CMK (cell line): ENCODE measurements around the gene WDR27.

Experiments used
- DNase-seq: peaks from one replicate; pipeline ENCODE4 v3.0.0-alpha.2; 2010; ENCODE audit warnings: low read depth

Gene WDR27

GRCh38 chr6:169564453-169565240, 137.2 kb downstream of the WDR27 start:
- DNase-seq: no peak

DNA sequence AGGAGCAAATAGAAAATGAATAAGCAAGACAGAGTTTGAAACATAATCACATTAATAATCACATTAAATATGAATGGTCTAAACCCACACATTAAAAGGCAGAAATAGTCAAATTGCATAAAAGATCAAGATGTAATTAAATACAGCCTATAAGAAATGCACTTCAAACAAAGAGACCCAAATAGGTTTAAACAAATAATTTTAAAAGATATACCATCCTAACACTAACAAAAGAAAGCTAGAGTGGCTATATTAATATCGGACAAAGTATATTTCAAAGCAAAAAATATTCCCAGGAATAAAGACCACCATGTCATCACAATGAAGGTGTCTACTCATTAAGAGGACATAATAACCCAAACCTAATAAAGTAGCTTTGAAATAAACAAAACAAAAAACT, 140.2 kb downstream of the WDR27 start:
- no peak for DNase-seq

DNA sequence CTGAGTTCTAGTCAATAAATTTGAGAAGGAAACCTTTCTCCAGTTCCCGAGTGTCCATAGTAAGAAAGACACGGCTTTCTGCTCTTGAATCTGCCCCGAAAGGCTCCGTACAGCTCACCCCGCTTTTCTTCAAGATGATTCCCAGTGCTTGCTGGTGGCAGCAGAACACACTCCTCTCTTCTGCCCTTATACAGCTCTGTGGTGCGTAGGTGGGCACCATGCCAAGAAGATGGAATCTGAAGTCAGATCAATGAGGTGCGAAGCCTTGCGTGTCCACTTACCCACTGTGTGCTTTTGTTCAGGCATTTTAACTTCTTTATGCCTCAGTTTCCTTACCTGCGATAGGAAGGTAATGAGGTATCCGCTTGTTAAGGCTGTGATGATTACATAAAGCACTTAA, 142.2 kb downstream of the WDR27 start:
- DNase-seq: no peak

DNA sequence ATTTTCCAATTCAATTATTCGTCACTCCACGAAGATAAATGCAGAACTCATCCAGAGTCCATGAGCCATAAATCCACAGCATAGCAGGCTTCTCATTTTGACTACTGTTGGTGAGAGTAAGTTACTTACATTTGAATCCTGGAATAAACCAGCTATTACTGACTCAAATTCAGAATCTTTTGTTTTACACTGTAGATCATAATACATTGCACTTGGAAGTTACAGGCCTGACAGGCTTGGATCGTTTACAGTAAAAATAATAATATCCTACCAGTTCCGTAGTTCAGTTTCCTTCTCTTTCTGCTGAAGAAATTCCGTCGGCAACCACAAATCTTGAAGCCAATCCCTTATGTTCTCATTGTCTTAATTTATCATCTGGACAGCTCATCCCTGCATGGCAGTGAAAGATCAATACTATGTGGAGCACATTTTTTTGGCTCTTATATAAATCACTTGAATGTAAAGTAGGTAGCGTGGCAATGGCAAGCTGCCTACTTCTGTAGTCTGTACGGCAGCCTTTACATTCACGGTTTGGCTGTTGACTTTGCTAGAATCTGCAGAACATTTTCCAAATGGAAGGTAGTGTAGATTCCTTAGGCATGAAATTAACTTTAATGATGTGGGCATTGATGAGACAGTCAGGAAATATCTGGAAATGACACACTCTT, 142.9 kb downstream of the WDR27 start:
- DNase-seq: no peak

- DNase-seq: no peak
Measured at GRCh38 chr6:169558378-169558773, 143.5 kb downstream of the WDR27 start.

- DNase-seq: no peak
Measured at GRCh38 chr6:169557887-169558286, 143.9 kb downstream of the WDR27 start.

- no peak for DNase-seq
Measured at GRCh38 chr6:169556758-169557548, 144.9 kb downstream of the WDR27 start.

DNA sequence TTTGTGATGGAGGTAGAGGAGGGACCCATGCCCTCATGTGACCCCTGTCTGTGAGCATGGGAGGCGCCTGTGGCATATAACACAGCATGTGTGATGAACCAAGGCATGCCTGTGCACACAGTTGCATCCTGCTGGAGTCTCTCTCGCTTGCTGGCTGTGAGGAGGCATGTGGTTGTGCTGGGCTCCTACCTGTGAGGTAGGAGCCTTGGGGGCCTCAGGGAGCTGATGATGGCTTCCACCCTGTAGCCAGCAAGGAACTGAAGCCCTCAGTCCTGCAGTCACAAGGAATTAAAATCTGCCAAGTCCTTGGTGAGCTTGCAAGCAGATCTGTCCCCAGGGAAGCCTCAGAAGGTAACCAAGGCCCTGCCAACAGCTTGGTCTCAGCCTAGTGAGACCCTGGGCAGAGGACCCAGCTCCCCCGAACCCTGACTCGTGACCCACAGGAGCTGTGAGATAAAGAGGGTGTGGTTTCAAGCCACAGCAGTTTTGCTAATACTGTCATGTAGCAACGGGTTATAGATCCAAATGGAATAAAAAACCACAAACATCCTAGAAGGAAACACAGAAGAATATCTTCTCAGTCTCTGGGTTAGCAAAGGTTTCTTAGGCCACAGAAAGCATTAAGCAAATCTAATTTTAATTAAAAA, 145.7 kb downstream of the WDR27 start:
- no peak for DNase-seq

- DNase-seq: no peak
Measured at GRCh38 chr6:169545982-169546381, 155.8 kb downstream of the WDR27 start.

DNA sequence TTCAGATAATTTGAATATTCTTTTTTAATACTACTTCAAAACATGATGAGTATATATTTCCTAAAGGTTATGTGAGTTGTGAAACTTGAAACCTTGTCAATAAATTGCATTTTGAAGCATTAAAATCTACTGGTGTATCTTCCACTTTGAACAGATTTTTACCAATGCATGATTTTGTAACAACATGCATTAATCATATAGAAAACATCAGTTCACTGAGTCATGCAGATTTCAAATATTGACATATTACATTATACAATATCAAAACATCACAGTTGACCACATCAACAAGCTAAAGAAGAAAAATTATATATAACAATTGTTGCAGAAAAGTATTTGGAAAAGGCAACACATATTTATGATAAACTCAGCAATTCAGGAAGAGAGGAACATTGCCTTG, 158.1 kb downstream of the WDR27 start:
- no peak for DNase-seq

DNA sequence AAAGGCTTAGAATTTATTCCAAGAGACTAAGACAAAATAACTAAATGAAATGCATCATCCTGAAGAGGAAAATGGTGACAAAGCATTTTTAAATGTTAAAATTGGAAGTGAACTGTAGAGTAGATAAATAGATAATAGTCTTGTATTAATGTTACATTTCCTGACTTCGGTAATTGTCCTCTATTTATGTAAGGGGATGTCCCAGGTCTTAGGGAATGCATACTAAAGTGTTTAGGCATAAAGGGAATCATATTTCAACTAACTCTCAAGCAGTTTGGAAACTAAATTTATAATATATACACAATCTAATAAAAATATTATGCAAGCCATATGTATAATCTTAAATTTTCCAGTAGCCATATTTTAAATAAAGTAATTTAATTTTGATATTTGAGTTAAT, 159.3 kb downstream of the WDR27 start:
- DNase-seq: no peak

GRCh38 chr6:169539176-169539897, 162.5 kb downstream of the WDR27 start:
- DNase-seq: no peak

GRCh38 chr6:169536446-169537170, 165.2 kb downstream of the WDR27 start:
- DNase-seq: no peak

DNA sequence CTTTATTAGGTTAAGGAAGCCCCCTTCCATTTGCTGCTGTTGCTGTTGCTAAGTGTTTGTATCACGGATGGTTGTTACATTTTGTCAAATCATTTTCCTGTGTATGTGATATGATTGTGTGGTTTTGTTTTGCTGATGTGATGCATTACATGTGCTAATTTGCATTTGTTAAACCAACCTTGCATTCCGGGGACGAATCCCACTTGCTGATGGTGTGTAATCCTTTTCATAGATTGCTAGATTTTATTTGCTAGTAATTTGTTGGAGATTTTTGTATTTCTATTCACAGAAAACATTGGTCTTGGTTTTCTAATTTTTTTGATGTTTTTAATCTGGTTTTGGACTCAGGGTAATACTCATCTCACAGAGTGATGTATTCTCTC, 167.8 kb downstream of the WDR27 start:
- no peak for DNase-seq

GRCh38 chr6:169533301-169534038, 168.4 kb downstream of the WDR27 start:
- DNase-seq: no peak

DNA sequence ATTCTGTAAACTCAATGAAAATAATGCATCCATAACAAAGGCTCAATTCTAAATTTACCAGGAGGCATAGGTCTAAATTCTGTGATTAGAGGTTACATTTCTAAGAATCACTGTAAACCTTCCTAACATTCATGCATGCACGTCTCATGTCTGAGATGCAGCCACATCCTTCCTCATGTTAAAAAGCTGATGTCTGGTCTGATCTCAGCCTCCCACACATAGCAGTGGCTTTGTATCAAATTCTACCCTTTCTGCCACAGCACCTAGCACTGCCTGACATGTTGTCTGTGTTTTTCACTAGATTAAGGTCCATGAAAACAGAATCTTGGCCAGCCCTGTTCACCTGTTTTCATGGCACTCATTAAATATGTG, 171.1 kb downstream of the WDR27 start:
- no peak for DNase-seq

DNA sequence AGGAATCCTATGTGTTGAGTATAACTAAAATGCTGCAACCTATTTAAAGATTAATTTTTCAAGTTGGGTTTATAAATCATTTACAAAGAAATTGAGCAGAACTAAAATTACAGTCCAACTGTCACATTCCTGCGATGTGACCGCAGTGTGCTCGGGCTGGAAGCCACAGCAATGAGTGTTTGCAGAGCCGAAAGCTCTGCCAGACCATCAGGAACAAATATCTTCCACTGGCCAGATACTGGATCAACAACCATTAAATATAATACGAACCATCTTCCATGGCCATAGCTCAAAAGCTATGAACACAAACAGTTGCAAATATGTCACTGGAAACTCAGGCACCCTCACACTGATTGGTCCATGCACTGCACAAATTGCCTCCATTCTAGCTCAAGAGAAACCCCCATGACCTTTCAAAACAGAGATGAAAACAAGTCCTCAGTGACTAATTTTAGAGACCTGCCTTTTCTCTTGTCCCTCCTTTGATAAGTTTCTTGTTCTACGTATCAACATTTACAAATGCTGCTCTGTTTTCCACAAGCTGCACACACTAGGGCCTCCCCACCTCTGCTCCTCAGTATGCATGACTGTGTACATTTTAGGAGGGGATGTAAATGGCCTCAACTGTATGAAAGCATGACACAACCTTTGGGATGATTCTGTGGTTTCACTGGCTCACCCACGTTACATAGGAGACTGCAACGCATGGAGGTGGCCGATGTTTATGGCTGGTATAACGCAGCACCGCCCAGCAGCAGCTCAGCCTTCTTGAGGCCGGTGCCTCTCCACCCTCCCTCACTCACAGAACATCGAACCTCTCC, 171.7 kb downstream of the WDR27 start:
- DNase-seq: no peak

DNA sequence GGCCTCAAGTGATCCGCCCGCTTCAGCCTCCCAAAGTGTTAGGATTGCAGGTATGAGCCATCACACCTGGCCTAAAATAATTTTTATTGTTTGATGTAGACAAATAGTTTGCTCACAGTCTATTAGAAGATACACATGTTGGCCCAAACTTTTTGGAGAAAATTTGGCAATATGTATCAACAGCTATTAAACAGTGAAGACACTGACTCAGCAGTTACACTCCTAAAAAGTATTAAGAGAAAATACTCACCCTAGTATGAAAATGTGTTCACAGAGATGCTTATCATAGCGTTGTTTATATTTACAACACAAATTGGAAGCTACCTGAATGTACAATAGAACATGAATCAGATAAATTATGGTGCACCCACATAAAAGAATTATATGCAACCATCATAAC, 173.1 kb downstream of the WDR27 start:
- no peak for DNase-seq

DNA sequence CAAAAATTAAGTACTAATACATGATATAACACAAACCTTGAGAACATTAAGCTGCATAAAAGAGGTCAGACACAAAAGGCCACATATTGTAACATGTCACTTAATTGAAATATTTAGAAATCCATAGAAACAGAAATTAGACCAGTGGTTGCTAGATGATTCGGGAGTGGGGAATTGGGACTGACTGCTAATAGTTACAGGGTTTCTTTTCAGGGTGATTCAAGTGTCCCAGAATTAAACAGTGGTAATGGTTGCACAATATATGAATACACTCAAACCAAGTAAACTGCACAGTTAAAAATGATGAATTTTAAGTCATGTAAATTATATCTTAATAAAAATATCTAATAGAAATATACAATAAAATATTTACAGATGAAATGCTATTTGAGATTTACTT, 174.5 kb downstream of the WDR27 start:
- no peak for DNase-seq

DNA sequence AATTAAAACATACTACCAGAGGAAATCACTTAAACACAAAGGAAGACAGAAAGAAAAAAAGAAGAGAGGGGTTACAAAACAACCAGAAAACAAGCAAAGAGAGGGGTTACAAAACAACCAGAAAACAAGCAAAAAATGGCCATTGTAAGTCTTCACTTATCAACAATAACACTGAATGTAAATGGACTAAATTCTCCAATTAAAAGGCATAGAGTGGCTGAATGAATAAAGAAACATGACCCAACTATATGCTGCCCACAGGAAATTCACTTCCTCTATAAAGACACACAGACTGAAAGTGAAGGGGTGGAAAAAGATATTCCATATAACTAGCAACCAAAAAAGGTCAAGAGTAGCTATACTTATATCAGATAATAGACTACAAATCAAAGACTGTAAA, 180.0 kb downstream of the WDR27 start:
- DNase-seq: no peak
